Dedifferentiated amniotic fluid mesenchymal stem cell (primary cell): Measurements from ENCODE around the gene COMMD9.

ENCODE experiments used
- DNase-seq: peaks from one replicate; pipeline ENCODE4 v3.0.0-alpha.2; 2016; ENCODE audit errors: extremely low spot score

Gene COMMD9

DNA sequence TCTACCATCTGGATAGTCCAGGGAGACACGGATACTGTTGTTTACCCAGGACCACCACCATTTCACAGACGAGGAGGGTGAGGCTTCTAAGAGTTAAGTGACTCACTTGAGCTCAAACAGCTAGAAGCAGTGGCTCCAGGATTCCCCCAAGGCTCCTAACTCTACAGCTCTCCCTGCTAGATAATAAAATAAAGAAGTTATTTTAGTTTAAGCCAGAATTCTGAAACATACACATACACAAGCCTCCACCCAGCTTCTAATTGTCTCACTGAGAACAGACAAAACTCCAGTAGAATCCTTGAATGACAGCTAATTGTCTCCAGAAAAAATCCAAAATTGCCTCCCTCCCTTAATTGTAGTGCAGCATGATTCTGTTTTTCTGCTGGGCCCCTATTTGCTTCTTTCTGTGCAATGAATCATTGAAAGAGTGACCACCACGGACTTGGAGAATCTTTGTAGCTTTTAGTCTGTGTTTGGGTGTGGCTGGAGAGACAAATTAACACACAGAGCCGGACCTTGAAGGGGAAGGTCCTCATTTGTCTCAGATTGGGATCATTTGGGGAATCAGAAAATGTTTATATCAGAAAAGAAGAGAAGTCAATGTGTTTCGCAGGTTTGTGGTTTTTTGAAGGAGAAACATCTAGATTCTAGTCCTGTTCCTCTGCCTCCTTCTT is 64.9 kb downstream of the COMMD9 start:
- DNase-seq, result no peak

DNA sequence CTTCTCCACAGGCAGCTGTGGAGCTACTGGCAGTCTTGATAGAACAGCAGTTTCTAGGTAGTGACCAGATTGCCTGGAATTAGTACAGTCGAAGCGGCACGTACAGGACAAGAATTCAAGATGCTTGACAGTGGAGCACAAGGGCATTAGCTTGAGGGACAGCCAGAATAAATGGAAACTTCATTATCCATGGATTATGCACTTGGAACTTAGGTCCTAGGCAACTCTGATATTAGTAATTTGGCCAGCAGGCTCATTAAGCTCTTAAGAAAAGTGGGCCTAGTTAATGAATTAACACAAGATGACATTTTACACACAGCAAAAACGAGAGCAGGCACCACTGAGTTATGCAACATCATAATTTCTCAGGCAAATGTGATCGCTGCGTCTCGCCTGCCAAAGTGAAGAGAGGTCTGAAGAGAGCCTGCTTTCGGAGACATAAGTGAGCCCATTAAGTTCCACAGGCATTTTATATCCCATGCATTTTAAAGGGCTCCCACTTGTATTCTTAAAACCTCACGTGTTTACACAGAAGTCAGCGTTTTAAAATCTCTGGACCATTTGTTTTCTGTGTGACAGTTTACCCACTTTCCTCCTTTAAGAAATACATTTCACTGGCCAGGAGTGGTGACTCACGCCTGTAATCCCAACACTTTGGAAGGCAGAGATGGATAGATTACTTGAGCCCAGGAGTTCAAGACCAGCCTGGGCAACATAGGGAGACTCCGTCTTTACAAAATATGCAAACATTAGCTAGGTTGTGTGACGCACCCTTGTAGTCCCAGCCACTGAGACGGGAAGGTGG is 66.2 kb downstream of the COMMD9 start:
- no peak for DNase-seq
